GM18498 (cell line): ENCODE measurements around the gene KICS2.

Source experiments
- ATAC-seq: cut with Tn5 transposase; IDR thresholded peaks from one replicate; pipeline ENCODE4 v1.9.1; 2021; ENCODE audit warnings: mild to moderate bottlenecking, moderate library complexity; ENCODE audit not compliant: unreplicated experiment

The KICS2 gene

DNA sequence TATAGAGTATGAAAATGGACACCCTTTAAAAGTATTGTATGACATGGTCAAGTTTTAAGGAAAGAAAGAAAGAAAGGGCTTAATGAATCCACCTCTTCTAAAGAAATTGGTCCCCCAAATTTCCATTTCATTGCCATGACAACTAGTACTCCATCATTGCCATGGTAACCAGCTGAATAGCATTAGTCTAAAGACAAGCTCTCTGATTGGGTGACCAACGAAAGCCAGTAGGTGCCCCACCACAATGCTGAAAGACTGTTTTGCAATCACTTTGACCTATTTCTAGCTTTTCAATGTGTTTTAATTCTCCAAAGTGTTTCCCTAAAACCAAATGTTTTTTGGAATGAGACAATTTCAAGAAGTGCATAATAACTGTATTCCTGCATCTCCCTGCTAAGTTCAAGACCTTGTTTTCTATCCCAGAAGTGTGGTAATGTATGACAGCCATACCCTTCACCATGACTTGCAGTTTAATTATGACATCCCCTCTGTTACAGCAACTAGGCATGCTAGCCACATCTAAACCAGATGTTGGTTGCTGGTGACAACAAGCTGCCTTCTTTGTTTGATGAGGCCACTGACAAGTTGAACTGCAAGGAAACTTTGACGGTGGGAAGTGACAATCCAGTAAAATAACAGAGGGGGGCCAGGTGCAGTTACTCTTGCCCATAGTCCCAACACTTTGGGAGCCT lies 46.7 kb downstream of the KICS2 start:
- ATAC-seq, result no peak

DNA sequence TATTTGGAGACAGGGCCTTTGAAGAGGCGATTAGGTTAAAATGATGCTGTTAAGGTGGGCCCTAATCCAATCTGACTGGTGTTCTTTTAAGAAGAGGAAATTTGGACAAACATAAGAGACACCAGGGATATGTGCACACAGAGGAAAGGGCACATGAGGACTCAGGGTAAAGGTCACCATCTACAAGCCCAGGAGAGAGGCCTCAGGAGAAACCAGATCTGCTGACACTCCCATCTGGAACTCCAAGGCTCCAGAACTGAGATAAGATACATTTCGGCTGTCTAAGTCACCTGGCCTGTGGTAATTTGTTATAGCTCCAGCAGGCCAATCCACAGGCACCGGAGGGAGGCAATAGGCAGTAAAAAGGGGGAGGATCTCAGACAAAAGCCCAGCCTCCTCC lies 48.6 kb downstream of the KICS2 start:
- ATAC-seq, result no peak
